Measurements from ENCODE around the gene FHL5.
"Not testable (repeated sequence)": the region's sequence is repeated elsewhere in the genome, so short reads cannot be mapped to it uniquely, and the experiment has no call there.

- not testable (repeated sequence) for TF ChIP-seq SP1 (IDR thresholded peaks at IDR 0.05); ARNT (IDR thresholded peaks at IDR 0.05); TARDBP (IDR thresholded peaks at IDR 0.05); BHLHE40 (IDR thresholded peaks at IDR 0.05; ENCODE audit: borderline replicate concordance); ELF4 (IDR thresholded peaks at IDR 0.05); HDGF (IDR thresholded peaks at IDR 0.05; ENCODE audit: borderline replicate concordance); NFRKB (IDR thresholded peaks at IDR 0.05); SUZ12 (IDR thresholded peaks at IDR 0.05); CTBP1 (IDR thresholded peaks at IDR 0.05; ENCODE audit: borderline replicate concordance); LEF1 (IDR thresholded peaks at IDR 0.05; ENCODE audit: borderline replicate concordance); ZNF384 (IDR thresholded peaks at IDR 0.05); L3MBTL2 (conservative IDR thresholded peaks at IDR 0.05); FOXM1 (IDR thresholded peaks at IDR 0.05; ENCODE audit: borderline replicate concordance); PKNOX1 (IDR thresholded peaks at IDR 0.05)
Observed at GRCh38 chr6:96559740-96560139, 3.2 kb upstream of the FHL5 start.
